HCT116 (cell line): Measurements from ENCODE around the gene ABR. TPM values are rescaled to one million over a fixed set of nuclear protein-coding genes. Genes with fewer than 3 reads are reported as not detected.

ENCODE experiments used
- ATAC-seq: fragments of 200-7000 bp; cut with Tn5 transposase; 2 replicates; pipeline ENCODE4 v1.9.1; 2020; ENCODE audit warnings: mild to moderate bottlenecking, moderate library complexity
- BruUV-seq: library from RNA; stranded (reverse); fragments of 400-500 nt; replicated peaks from 2 replicates; lab custom pipeline; 2021; lab: Mats Ljungman, UMichigan
- CTCF ChIA-PET: fragments of 300-600 bp; sonication (Branson Sonifier 250); formaldehyde crosslinking; loops from one replicate; lab custom pipeline; 2021; ENCODE audit warnings: antibody characterized with exemption; lab: Charles Lee
- POLR2A ChIA-PET: fragments of 300-600, 350-600 bp; sonication (Branson Sonifier 250); formaldehyde crosslinking; loops from one replicate; lab custom pipeline; 2021; ENCODE audit warnings: antibody characterized with exemption; lab: Charles Lee
- RAD21 ChIA-PET, 2 experiments: fragments of 300-600 bp; sonication (Branson Sonifier 250); formaldehyde crosslinking; loops; one replicate each; lab custom pipeline; 2023; ENCODE audit warnings: low total read pairs in 2 of 2; ENCODE audit not compliant: uncharacterized antibody in 2 of 2, unreplicated experiment in 2 of 2, low non-redundant PET in 1 of 2; lab: Charles Lee
- DNase-seq: peaks from one replicate; pipeline ENCODE4 v3.0.0-alpha.2; 2010; ENCODE audit warnings: low read depth, low spot score
- H2AFZ ChIP-seq: fragments of 200-600 bp; shearing (Covaris generic), sonication (generic); 2 replicates; pipeline ENCODE4 v1.6.1; 2017; ENCODE audit warnings: low read depth, mixed run types, mixed read lengths, antibody characterized with exemption, low read length; ENCODE audit not compliant: poor library complexity, severe bottlenecking
- H3K27ac ChIP-seq: 2 replicates; pipeline ENCODE4 v1.5.1; 2012; ENCODE audit warnings: low read depth, low read length
- H3K27me3 ChIP-seq: fragments of 200-600 bp; sonication (generic); 2 replicates; pipeline ENCODE4 v1.6.1; 2016; ENCODE audit warnings: mixed run types, low read length, mixed read lengths; ENCODE audit not compliant: insufficient read depth
- H3K36me3 ChIP-seq, 2 experiments: fragments of 200-500 bp in 1 of 2; fragments of 200-600 bp in 1 of 2; sonication (Bioruptor generic) in 1 of 2; sonication (generic) in 1 of 2; 2 replicates each; pipeline versions ENCODE4 v1.5.1 to v1.6.1; 2014 to 2016; ENCODE audit warnings: low read length in 2 of 2, inconsistent platforms in 1 of 2, mixed read lengths in 1 of 2, mixed run types in 1 of 2; ENCODE audit not compliant: insufficient read depth in 2 of 2, control insufficient read depth in 1 of 2
- H3K4me1 ChIP-seq, 2 experiments: fragments of 200-600 bp in 1 of 2; sonication (generic) in 1 of 2; 2 replicates each; pipeline versions ENCODE4 v1.5.1 to v1.6.1; 2012 to 2017; ENCODE audit warnings: low read length in 2 of 2, inconsistent platforms in 1 of 2, mild to moderate bottlenecking in 1 of 2, mixed read lengths in 1 of 2, mixed run types in 1 of 2, moderate library complexity in 1 of 2; ENCODE audit not compliant: insufficient read depth in 2 of 2, control insufficient read depth in 1 of 2
- H3K4me2 ChIP-seq: fragments of 200-600 bp; sonication (generic); 2 replicates; pipeline ENCODE4 v1.6.1; 2017; ENCODE audit warnings: mixed run types, low read length, mixed read lengths
- H3K4me3 ChIP-seq, 2 experiments: fragments of 200-600 bp in 1 of 2; sonication (generic) in 1 of 2; replicated peaks in 1 of 2; 2 replicates each; pipeline ENCODE4 v1.5.1; 2011 to 2016; ENCODE audit warnings: low read length in 2 of 2, control low read depth in 1 of 2, low read depth in 1 of 2, mild to moderate bottlenecking in 1 of 2, mixed read lengths in 1 of 2, mixed run types in 1 of 2
- H3K79me2 ChIP-seq: fragments of 200-600 bp; sonication (generic); 2 replicates; pipeline ENCODE4 v1.6.1; 2017; ENCODE audit warnings: mild to moderate bottlenecking, mixed run types, low read length, moderate library complexity, mixed read lengths; ENCODE audit not compliant: insufficient read depth
- H3K9ac ChIP-seq: fragments of 200-600 bp; sonication (generic); 2 replicates; pipeline ENCODE4 v1.6.1; 2016; ENCODE audit warnings: low read length, mixed read lengths
- H3K9me2 ChIP-seq: fragments of 200-600 bp; sonication (generic), shearing (Covaris generic); 2 replicates; pipeline ENCODE4 v1.6.1; 2017; ENCODE audit warnings: mixed run types, mild to moderate bottlenecking, moderate library complexity; ENCODE audit not compliant: insufficient read depth
- H3K9me3 ChIP-seq, 2 experiments: fragments of 200-500 bp in 1 of 2; fragments of 200-600 bp in 1 of 2; sonication (Bioruptor generic) in 1 of 2; sonication (generic) in 1 of 2; 2 replicates each; pipeline ENCODE4 v1.6.1; 2014 to 2017; ENCODE audit warnings: low read length in 2 of 2, mixed read lengths in 2 of 2, inconsistent platforms in 1 of 2, low read depth in 1 of 2, mild to moderate bottlenecking in 1 of 2, mixed run types in 1 of 2, moderate library complexity in 1 of 2; ENCODE audit not compliant: control insufficient read depth in 1 of 2, insufficient read depth in 1 of 2
- H4K20me1 ChIP-seq: fragments of 200-600 bp; sonication (generic), shearing (Covaris generic); 2 replicates; pipeline ENCODE4 v1.6.1; 2017; ENCODE audit warnings: mixed run types, mild to moderate bottlenecking, moderate library complexity; ENCODE audit not compliant: insufficient read depth
- CEBPB ChIP-seq: IDR thresholded peaks from 2 replicates; pipeline ENCODE4 v1.6.1; 2012; ENCODE audit warnings: low read depth
- ELF1 ChIP-seq: IDR thresholded peaks from 2 replicates; pipeline ENCODE4 v1.6.1; 2012; ENCODE audit warnings: low read depth, borderline replicate concordance
- EZH2 ChIP-seq: fragments of 200-600 bp; sonication (generic); IDR thresholded peaks from 2 replicates; pipeline ENCODE4 v1.6.1; 2017; ENCODE audit warnings: antibody characterized with exemption, mixed run types
- EZH2phosphoT487 ChIP-seq: fragments of 200-600 bp; IDR thresholded peaks from 2 replicates; pipeline ENCODE4 v1.6.1; 2018; ENCODE audit warnings: antibody characterized with exemption, borderline replicate concordance
- FOSL1 ChIP-seq: IDR thresholded peaks from 2 replicates; pipeline ENCODE4 v1.6.1; 2012; ENCODE audit warnings: low read depth
- JUND ChIP-seq: IDR thresholded peaks from 2 replicates; pipeline ENCODE4 v1.6.1; 2012
- POLR2AphosphoS5 ChIP-seq: IDR thresholded peaks from 2 replicates; pipeline ENCODE4 v1.6.1; 2011; ENCODE audit warnings: mild to moderate bottlenecking, low read depth, low read length, moderate library complexity
- SIN3A ChIP-seq: IDR thresholded peaks from 2 replicates; pipeline ENCODE4 v1.6.1; 2012; ENCODE audit warnings: low read depth
- SP1 ChIP-seq: IDR thresholded peaks from 2 replicates; pipeline ENCODE4 v1.6.1; 2012; ENCODE audit warnings: low read depth
- SRF ChIP-seq: IDR thresholded peaks from 2 replicates; pipeline ENCODE4 v1.6.1; 2012; ENCODE audit warnings: low read depth
- TCF7L2 ChIP-seq: IDR thresholded peaks from 2 replicates; pipeline ENCODE4 v1.7.0; 2011; ENCODE audit warnings: borderline replicate concordance, inconsistent platforms; ENCODE audit not compliant: insufficient read depth, insufficient read length; ENCODE audit errors: extremely low read depth
- YY1 ChIP-seq: IDR thresholded peaks from 2 replicates; pipeline ENCODE4 v1.6.1; 2011; ENCODE audit warnings: low read length, low read depth, moderate library complexity, mild to moderate bottlenecking; ENCODE audit not compliant: insufficient replicate concordance; ENCODE audit errors: extremely low read depth
- ZFX ChIP-seq: fragments of 450-650 bp; IDR thresholded peaks from 2 replicates; pipeline ENCODE4 v1.6.1; 2017
- ZNF274 ChIP-seq: fragments of 200-500 bp; sonication (Bioruptor generic); IDR thresholded peaks from 2 replicates; pipeline ENCODE4 v1.6.1; 2014; ENCODE audit warnings: mild to moderate bottlenecking, low read depth, low read length, inconsistent platforms
- intact Hi-C: fragments of 100-400 bp; cut with micrococcal nuclease; formaldehyde crosslinking; loops from 2 replicates; pipeline ENCODE4 v1.10.0; 2022
- total RNA-seq: library from RNA; stranded (reverse); gene quantifications from one replicate; pipeline ENCODE4 v1.2.1, GENCODE V29; 2021; ENCODE audit not compliant: unreplicated experiment
- TF ChIP-seq, protein P1 (sequence below), 3 experiments: fragments of 200-600 bp in 1 of 3; sonication (generic) in 1 of 3; IDR thresholded peaks in 2 of 3; conservative IDR thresholded peaks in 1 of 3; 2 replicates each; pipeline ENCODE4 v1.5.1; 2012 to 2017; ENCODE audit warnings: low read depth in 2 of 3, low read length in 2 of 3, antibody characterized with exemption in 1 of 3, borderline replicate concordance in 1 of 3, control low read depth in 1 of 3, mild to moderate bottlenecking in 1 of 3, mixed read lengths in 1 of 3, mixed run types in 1 of 3, moderate library complexity in 1 of 3; ENCODE audit not compliant: insufficient read depth in 1 of 3
- TF ChIP-seq, protein P2 (sequence below): IDR thresholded peaks from 2 replicates; pipeline ENCODE4 v1.6.1; 2012
- TF ChIP-seq, protein P3 (sequence below): IDR thresholded peaks from 2 replicates; pipeline ENCODE4 v1.6.1; 2012; ENCODE audit warnings: low read depth
- TF ChIP-seq, protein P4 (sequence below): IDR thresholded peaks from 2 replicates; pipeline ENCODE4 v1.6.1; 2012

Gene ABR
- total RNA-seq, 1 experiment from 2014 or later, result 58.5 TPM

DNA sequence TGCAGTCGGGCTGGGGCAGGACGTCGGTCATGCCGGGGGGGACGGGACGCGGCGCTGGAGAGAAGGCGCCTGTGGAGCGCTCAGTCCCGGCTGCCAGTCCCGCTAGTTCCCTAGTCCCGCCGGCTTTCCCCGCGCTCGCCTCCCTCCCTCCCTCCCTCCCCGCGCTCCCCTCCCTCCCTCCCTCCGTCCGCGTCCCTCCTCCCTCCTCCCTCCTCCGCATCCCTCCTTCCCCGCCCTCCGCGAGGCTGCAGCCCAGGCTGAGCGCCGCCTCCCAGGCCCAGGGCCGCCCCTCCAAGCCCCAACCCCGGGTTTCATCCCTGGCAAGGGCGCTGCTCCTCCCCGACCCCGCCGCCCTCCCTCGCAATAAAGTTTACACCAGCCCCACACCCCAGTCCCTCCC lies 148.1 kb downstream of the ABR start:
- Histone ChIP-seq H3K4me2 (no peak overlapping the region), H3K4me1 (peaks cover 0 to 5% of the 10 kb centered on the region in 2 experiments; a peak in 2 of 4 replicates), H2AFZ (no peak overlapping the region), H3K4me3 (no peak overlapping the region), H3K27ac (no peak overlapping the region), H3K79me2 (no peaks in the 10 kb centered on the region), H3K27me3 (no peaks in the 10 kb centered on the region), H3K9me2 (no peaks in the 10 kb centered on the region), H3K36me3 (no peaks in the 10 kb centered on the region), H3K9me3 (no peaks in the 10 kb centered on the region), H4K20me1 (no peaks in the 10 kb centered on the region), H3K9ac (no peak overlapping the region)
- ATAC-seq, result no peak
- no TSS peak for BruUV-seq
- no peak for DNase-seq
- intact Hi-C loops, result no loop called here
- ChIA-PET RAD21 (no interaction called here), POLR2A (no interaction called here), CTCF (no interaction called here)
- no peak for TF ChIP-seq TCF7L2
- no peak for TF ChIP-seq ZFX
- TF ChIP-seq, protein P1, sequence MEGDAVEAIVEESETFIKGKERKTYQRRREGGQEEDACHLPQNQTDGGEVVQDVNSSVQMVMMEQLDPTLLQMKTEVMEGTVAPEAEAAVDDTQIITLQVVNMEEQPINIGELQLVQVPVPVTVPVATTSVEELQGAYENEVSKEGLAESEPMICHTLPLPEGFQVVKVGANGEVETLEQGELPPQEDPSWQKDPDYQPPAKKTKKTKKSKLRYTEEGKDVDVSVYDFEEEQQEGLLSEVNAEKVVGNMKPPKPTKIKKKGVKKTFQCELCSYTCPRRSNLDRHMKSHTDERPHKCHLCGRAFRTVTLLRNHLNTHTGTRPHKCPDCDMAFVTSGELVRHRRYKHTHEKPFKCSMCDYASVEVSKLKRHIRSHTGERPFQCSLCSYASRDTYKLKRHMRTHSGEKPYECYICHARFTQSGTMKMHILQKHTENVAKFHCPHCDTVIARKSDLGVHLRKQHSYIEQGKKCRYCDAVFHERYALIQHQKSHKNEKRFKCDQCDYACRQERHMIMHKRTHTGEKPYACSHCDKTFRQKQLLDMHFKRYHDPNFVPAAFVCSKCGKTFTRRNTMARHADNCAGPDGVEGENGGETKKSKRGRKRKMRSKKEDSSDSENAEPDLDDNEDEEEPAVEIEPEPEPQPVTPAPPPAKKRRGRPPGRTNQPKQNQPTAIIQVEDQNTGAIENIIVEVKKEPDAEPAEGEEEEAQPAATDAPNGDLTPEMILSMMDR (IDR thresholded peaks at IDR 0.05 in 2 of 3, conservative IDR thresholded peaks at IDR 0.05 in 1 of 3; ENCODE audit: borderline replicate concordance in 1 of 3, insufficient read depth in 1 of 3, low read depth in 2 of 3, low read length in 2 of 3), result no peak
- TF ChIP-seq, protein P2, sequence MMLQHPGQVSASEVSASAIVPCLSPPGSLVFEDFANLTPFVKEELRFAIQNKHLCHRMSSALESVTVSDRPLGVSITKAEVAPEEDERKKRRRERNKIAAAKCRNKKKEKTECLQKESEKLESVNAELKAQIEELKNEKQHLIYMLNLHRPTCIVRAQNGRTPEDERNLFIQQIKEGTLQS, result no peak
- TF ChIP-seq EZH2phosphoT487, result no peak
- TF ChIP-seq SP1, result no peak
- no peak for TF ChIP-seq EZH2
- TF ChIP-seq, protein P3, sequence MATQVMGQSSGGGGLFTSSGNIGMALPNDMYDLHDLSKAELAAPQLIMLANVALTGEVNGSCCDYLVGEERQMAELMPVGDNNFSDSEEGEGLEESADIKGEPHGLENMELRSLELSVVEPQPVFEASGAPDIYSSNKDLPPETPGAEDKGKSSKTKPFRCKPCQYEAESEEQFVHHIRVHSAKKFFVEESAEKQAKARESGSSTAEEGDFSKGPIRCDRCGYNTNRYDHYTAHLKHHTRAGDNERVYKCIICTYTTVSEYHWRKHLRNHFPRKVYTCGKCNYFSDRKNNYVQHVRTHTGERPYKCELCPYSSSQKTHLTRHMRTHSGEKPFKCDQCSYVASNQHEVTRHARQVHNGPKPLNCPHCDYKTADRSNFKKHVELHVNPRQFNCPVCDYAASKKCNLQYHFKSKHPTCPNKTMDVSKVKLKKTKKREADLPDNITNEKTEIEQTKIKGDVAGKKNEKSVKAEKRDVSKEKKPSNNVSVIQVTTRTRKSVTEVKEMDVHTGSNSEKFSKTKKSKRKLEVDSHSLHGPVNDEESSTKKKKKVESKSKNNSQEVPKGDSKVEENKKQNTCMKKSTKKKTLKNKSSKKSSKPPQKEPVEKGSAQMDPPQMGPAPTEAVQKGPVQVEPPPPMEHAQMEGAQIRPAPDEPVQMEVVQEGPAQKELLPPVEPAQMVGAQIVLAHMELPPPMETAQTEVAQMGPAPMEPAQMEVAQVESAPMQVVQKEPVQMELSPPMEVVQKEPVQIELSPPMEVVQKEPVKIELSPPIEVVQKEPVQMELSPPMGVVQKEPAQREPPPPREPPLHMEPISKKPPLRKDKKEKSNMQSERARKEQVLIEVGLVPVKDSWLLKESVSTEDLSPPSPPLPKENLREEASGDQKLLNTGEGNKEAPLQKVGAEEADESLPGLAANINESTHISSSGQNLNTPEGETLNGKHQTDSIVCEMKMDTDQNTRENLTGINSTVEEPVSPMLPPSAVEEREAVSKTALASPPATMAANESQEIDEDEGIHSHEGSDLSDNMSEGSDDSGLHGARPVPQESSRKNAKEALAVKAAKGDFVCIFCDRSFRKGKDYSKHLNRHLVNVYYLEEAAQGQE, result no peak
- no peak for TF ChIP-seq JUND
- TF ChIP-seq YY1, result no peak
- TF ChIP-seq ELF1, result no peak
- TF ChIP-seq, protein P4, sequence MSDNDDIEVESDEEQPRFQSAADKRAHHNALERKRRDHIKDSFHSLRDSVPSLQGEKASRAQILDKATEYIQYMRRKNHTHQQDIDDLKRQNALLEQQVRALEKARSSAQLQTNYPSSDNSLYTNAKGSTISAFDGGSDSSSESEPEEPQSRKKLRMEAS, result no peak
- no peak for TF ChIP-seq SIN3A
- no peak for TF ChIP-seq SRF
- TF ChIP-seq FOSL1, result no peak
- no peak for TF ChIP-seq ZNF274
- no peak for TF ChIP-seq CEBPB
- no peak for TF ChIP-seq POLR2AphosphoS5
